Medulla oblongata (tissue), 1 donor: ENCODE results near the gene TAPT1.
"Not testable (repeated sequence)": the region's sequence is repeated elsewhere in the genome, so short reads cannot be mapped to it uniquely, and the experiment has no call there.

Source experiments
- DNase-seq: peaks from one replicate; pipeline ENCODE4 v3.0.0-alpha.2; 2015; ENCODE audit errors: extremely low spot score

Gene TAPT1, protein sequence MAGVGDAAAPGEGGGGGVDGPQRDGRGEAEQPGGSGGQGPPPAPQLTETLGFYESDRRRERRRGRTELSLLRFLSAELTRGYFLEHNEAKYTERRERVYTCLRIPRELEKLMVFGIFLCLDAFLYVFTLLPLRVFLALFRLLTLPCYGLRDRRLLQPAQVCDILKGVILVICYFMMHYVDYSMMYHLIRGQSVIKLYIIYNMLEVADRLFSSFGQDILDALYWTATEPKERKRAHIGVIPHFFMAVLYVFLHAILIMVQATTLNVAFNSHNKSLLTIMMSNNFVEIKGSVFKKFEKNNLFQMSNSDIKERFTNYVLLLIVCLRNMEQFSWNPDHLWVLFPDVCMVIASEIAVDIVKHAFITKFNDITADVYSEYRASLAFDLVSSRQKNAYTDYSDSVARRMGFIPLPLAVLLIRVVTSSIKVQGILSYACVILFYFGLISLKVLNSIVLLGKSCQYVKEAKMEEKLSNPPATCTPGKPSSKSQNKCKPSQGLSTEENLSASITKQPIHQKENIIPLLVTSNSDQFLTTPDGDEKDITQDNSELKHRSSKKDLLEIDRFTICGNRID

GRCh38 chr4:16225863-16226815 is at the start of gene TAPT1:
Gene TAPT1, minus strand, starts transcription at chr4:16226471. Its CDS starts 14 bp downstream, at chr4:16226457.
- DNase-seq, result peak; percentile 70

- no peak for DNase-seq
Observed at GRCh38 chr4:16271411-16271810, 45.1 kb upstream of the TAPT1 start.

- peak; percentile 52 for DNase-seq
Observed at GRCh38 chr4:16270454-16271328, 44.4 kb upstream of the TAPT1 start.

- DNase-seq, result not testable (repeated sequence)
Observed at GRCh38 chr4:16269742-16270453, 43.6 kb upstream of the TAPT1 start.

DNA sequence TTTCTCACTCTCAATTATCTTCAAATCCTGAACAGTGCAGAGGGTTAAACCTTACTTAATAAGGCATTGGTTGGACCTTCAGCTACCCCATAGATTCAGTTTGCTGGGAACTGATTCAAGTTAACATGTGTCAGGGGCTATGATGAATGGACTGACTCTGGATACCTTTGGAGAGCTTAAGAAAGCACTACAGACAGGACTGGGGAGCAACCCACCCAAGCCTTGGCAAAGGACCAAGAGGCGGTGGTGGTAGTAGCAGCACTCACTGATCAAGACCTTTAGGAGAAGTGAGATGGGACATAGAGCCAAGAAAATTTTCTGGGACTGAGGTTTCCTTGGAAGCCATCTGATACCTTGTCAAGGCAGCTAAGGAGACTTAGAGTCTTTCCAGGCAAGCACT is 43.0 kb upstream of the TAPT1 start:
- no peak for DNase-seq

GRCh38 chr4:16268290-16268689 is 42.0 kb upstream of the TAPT1 start:
- no peak for DNase-seq

GRCh38 chr4:16267639-16268038 is 41.4 kb upstream of the TAPT1 start:
- DNase-seq, result no peak

GRCh38 chr4:16265820-16266219 is 39.5 kb upstream of the TAPT1 start:
- no peak for DNase-seq

- DNase-seq, result peak; percentile 77
Observed at GRCh38 chr4:16264798-16265197, 38.5 kb upstream of the TAPT1 start.

- DNase-seq, result no peak
Observed at GRCh38 chr4:16263056-16263455, 36.8 kb upstream of the TAPT1 start.

- DNase-seq, result no peak
Observed at GRCh38 chr4:16262188-16262587, 35.9 kb upstream of the TAPT1 start.

GRCh38 chr4:16261313-16261878 is 35.1 kb upstream of the TAPT1 start:
- DNase-seq, result no peak

DNA sequence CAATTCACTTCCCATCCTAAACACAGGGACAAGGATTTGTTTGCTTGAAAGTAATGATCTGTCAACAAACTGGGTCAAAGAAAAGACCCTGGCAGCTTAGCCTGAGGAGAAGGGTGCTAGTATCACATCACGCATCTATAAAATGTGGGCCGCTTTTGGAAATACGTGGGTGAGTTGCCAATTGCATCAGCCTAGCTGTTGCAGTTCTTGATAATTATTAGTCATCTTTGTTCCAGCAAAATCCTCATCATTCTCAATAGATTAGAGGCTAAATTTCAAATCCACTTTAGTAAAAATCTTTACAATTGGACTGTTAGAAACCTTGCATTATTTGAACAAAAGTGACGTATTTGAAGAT is 33.6 kb upstream of the TAPT1 start:
- no peak for DNase-seq

- no peak for DNase-seq
Observed at GRCh38 chr4:16259241-16259888, 33.1 kb upstream of the TAPT1 start.

GRCh38 chr4:16257611-16258010 is 31.3 kb upstream of the TAPT1 start:
- DNase-seq, result no peak

- no peak for DNase-seq
Observed at GRCh38 chr4:16256343-16256742, 30.1 kb upstream of the TAPT1 start.

DNA sequence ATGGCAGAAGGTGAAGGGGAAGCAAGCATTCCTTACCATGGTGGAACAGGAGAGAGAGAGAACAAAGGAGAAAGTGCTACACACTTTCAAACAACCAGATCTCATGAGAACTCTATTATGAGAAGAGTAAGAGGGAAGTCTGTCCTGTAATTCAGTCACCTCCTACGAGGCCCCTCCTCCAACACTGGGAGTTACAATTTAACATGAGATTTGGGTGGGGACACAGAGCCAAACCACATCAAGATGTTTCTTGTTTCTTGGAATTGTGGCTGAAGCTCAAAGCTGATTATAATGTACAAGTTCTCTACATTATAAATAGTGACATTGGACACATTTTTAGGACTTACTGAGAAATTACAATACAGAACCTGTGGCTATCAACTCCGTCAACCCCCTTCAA is 29.5 kb upstream of the TAPT1 start:
- no peak for DNase-seq

DNA sequence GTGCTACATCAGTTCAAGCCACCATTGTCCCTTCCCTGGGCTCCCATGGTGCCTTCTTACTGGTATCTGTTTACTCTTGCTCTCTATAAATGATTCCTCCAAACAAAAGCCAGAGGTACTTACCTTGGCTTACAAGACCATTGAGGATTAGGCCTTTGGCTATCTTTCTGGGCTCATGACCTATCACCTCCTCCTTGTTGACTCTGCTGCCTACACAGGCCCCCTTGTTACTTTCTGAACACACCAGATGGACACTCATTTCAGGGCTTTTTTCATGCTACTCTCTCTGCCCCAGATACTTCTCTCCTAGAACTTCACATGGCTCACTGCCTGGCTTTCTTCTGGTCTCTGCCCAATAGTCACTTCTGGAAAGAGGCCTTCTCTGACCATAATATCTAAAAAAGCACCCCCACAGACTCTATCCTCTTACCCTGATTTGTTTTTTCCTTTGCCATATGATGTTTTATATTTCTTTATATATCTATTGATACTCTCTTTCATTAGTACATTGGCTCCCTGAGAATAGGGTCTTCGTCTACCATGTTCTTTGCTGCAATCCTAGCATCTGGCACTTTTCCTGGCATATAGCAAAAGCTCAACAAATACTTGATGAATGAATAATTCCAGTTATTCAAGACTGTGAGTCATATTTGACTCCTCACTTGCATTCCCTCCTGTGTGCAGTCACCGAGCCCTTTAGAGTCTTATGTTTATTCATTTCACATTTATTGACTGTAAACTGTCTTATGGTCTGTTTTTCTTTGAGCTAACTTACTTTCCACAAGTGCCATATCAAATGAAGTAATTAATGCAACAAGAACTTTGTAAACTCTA is 27.1 kb upstream of the TAPT1 start:
- no peak for DNase-seq
